ENCODE data around the gene IL10RB.
A peak's percentile ranks its signal among the peaks of the same experiment; 100 is the strongest.
"Not testable (repeated sequence)": the region's sequence is repeated elsewhere in the genome, so short reads cannot be mapped to it uniquely, and the experiment has no call there.

IL10RB gene

DNA sequence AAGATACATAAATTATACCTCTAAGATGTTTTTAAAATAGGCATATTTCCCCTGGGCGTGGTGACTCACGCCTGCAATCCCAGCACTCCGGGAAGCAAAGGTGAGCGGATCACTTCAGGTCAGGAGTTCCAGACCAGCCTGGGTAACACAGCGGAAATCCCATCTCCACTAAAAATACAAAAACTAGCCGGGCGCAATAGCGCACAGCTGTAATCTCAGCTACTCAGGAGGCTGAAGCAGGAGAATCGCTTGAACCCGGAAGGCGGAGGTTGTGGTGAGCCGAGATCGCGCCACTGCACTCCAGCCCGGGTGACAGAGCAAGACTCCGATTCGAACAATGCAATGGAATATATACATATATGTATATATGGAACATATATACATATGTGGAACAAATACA is 54.8 kb downstream of the IL10RB start:
- not testable (repeated sequence) for H3K4me3 Mint-ChIP-seq; ATAC-seq (replicated peaks); H3K36me3 Mint-ChIP-seq (ENCODE audit: insufficient read depth); H3K27ac Mint-ChIP-seq; H3K9me3 Mint-ChIP-seq; H3K4me1 Mint-ChIP-seq (ENCODE audit: low read depth in 2 of 2)
- peaks cover 13 to 18% of the 10 kb centered on the region in 2 donors for H3K27me3 Mint-ChIP-seq
- peak in 1 of 3 experiments; percentile 10 for DNase-seq

DNA sequence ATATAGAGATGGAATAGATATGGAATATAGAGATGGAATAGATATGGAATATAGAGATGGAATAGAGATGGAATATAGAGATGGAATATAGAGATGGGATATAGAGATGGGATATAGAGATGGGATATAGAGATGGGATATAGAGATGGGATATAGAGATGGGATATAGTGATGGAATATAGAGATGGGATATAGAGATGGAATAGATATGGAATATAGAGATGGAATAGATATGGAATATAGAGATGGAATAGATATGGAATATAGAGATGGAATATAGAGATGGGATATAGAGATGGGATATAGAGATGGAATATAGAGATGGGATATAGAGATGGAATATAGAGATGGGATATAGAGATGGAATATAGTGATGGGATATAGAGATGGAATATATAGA is 57.4 kb downstream of the IL10RB start:
- peaks cover 10 to 20% of the 10 kb centered on the region in 2 donors for H3K4me1 Mint-ChIP-seq (ENCODE audit: low read depth in 2 of 2)
- H3K9me3 Mint-ChIP-seq; ATAC-seq (replicated peaks); H3K36me3 Mint-ChIP-seq (ENCODE audit: insufficient read depth); DNase-seq; H3K27me3 Mint-ChIP-seq; H3K4me3 Mint-ChIP-seq; H3K27ac Mint-ChIP-seq: not testable (repeated sequence)

DNA sequence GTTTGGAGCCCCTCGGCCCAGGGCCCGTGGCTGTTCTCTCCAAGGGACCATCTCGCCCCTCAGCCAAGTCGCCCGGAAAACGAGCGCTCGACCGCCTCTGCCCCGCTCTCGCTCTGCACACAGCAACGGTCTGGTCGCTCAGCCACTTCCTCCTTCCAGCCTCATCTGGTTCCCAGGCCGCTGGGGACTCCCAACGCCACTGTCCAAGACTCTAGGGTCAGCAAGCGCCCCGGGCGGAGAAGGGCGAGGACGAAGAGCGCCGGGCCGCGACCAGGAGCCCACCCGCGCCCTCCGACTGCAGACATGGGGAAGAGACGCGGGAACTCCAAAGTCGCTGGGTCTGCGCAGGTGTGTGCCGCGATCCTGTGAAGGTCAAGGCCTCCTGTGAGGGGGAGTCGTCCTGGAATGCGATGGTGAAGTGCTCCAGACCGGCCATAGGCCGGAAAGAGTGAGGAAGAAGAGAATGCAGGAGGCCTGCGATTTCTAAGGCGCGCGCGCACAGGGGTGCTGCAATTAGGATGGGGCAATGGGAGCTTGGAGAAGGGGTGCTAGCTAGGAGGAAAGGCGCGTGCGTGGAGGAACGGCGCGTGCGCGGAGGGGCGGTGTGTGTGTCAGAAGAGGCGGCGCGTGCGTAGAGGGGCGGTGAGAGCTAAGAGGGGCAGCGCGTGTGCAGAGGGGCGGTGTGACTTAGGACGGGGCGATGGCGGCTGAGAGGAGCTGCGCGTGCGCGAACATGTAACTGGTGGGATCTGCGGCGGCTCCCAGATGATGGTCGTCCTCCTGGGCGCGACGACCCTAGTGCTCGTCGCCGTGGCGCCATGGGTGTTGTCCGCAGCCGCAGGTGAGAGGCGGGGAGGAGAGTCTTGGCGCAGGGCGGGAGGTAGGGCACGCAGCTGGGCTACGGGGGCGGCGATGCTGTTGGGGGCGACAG is 58.4 kb downstream of the IL10RB start, which contains the start of gene IFNAR1:
Gene IFNAR1, plus strand, starts transcription at position 680 of the 931 bp plus-strand sequence. Its CDS starts 86 bp downstream, at position 766.
- DNase-seq (peak; percentile 93 to 98 (median 97)), ATAC-seq (replicated peaks) (peak; percentile 87)
- no peak within 1 kb of the TSS for H3K27ac Mint-ChIP-seq
- H3K4me1 Mint-ChIP-seq (ENCODE audit: low read depth in 2 of 2) = peaks cover 10 to 20% of the 10 kb centered on the region in 2 donors
- no peaks in the 10 kb centered on the region for H3K9me3 Mint-ChIP-seq
- H3K4me3 Mint-ChIP-seq = no peak within 1 kb of the TSS
- no peaks in the 10 kb centered on the region for H3K36me3 Mint-ChIP-seq (ENCODE audit: insufficient read depth)
- peaks cover 0 to 6% of the 10 kb centered on the region in 2 donors for H3K27me3 Mint-ChIP-seq

DNA sequence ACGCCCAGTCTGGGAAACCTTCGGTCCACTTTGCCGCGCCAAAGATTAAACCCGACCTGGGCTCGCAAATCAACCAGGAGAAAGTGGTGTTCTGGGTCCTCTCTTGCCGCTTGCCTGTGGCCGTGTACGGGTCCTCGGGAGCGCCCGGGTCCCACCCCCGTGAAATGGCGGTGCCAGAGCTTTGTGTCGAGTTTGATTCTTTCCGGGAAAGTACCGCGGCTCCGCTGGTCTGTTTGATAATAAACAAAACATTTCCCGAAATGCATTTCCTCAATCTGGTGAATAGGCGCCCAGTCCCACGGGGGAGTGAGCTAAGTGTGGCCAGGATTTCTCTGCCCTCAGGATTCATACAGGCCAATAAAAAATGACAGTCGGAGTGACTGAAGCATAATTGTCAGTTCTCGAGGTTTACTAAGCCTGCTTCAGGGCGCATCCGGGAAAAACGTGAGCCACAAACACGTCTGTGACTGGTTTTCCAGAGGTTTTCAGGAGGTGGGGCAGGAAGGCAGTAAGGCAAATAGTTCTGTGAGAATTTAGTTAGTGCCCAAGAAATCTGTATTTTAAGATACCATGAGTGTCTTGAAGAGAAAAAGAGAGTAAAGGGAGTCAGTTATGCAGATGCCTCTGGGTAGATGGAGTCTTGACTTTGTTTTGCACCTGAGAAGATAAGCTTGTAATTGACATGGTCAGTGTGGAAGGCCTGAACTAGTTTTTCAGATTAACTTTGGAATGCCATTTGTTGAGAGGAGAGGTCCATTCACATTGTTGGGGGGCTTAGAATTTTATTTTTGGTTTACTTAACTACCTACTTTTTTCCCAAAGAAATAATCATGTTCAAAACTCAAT is 59.3 kb downstream of the IL10RB start:
- H3K27me3 Mint-ChIP-seq = no peaks in the 10 kb centered on the region
- H3K4me3 Mint-ChIP-seq = no peak overlapping the region
- H3K36me3 Mint-ChIP-seq (ENCODE audit: insufficient read depth) = no peaks in the 10 kb centered on the region
- H3K9me3 Mint-ChIP-seq = no peaks in the 10 kb centered on the region
- peak; percentile 62 to 70 (median 64) for DNase-seq
- peaks cover 14 to 25% of the 10 kb centered on the region in 2 donors for H3K4me1 Mint-ChIP-seq (ENCODE audit: low read depth in 2 of 2)
- H3K27ac Mint-ChIP-seq = no peak overlapping the region
- peak; percentile 56 for ATAC-seq (replicated peaks)

DNA sequence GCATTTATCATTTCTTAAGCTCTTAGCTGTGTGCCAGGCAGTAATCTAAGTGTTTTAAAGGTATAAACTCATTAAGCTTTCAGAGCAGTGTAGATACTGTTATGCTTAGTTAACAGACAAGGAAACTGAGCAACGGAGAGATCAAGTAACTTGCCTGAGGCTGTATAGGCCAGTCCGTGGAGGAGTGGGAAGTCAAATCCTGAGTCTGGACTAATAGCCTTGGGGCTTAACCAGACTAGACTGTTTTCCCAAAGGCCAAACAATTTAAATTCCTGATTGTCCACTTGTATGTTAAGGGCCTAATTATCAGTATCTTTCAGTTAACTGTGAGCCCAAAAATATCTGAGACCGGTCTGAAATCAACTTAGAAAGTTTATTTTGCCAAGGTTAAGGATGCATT is 61.2 kb downstream of the IL10RB start:
- ATAC-seq (replicated peaks) (no peak), DNase-seq (no peak)
- Mint-ChIP-seq H3K27me3 (no peaks in the 10 kb centered on the region), H3K27ac (peak overlapping the region in 1 of 2 donors; percentile 28), H3K4me1 (ENCODE audit: low read depth in 2 of 2) (peaks cover 29 to 41% of the 10 kb centered on the region in 2 donors), H3K9me3 (no peaks in the 10 kb centered on the region), H3K4me3 (no peak overlapping the region), H3K36me3 (ENCODE audit: insufficient read depth) (no peaks in the 10 kb centered on the region)

DNA sequence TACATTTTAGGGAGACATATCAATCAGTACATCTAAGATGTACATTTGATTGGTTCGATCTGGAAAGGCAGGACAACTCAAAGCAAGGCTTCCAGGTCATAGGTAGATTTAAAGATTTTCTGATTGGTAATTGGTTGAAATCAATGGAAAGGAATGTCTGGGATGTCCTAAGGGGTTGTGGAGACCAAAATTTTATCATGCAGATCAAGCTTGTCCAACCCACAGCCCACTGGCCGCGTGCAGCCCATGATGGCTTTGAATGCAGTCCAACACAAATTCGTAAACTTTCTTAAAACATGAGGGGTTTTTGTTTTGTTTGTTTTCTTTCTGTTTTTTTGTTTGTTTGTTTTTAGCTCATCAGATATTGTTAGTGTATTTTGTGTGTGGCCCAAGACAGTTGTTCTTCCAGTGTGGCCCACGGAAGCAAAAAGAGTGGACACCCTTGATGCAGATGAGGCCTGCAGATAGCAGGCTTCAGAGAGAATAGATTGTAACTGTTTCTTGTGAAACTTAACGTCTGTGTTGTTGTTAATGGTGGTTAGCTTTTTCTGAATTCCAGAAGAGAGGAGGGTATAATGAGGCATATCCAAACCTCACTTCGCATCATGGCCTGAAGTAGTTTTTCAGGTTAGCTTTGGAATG is 61.7 kb downstream of the IL10RB start:
- DNase-seq = no peak
- Mint-ChIP-seq H3K36me3 (ENCODE audit: insufficient read depth) (no peaks in the 10 kb centered on the region), H3K27ac (no peak overlapping the region), H3K4me3 (peak overlapping the region in 1 of 2 donors; percentile 38), H3K4me1 (ENCODE audit: low read depth in 2 of 2) (peaks cover 30 to 45% of the 10 kb centered on the region in 2 donors), H3K9me3 (no peaks in the 10 kb centered on the region), H3K27me3 (no peaks in the 10 kb centered on the region)
- ATAC-seq (replicated peaks) = no peak

DNA sequence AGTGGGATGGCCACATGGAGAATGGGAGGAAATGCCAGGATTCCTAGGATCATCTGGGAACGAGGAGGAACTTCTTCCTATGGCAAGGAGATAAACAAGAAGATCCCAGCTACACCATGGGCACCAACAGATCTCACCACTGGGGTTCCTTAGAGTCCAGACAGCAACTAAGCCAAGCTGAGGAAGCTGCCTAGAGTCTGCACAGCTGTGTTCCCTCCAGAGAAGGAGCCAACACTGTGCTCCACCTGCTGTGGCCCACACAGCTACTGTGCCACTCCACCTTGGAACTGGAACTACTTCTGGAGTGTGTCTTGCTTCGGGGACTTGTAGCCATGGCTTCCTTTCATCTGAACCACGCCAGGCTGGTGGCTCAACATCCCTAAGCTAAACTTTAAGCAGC is 64.6 kb downstream of the IL10RB start:
- no peak for ATAC-seq (replicated peaks)
- Mint-ChIP-seq H3K27me3 (no peaks in the 10 kb centered on the region), H3K4me1 (ENCODE audit: low read depth in 2 of 2) (peaks cover 30 to 48% of the 10 kb centered on the region in 2 donors), H3K9me3 (peaks cover 0 to 2% of the 10 kb centered on the region in 2 donors), H3K36me3 (ENCODE audit: insufficient read depth) (peaks cover 11% of the 10 kb centered on the region), H3K27ac (peak overlapping the region in 1 of 2 donors; percentile 15), H3K4me3 (no peak overlapping the region)
- no peak for DNase-seq

DNA sequence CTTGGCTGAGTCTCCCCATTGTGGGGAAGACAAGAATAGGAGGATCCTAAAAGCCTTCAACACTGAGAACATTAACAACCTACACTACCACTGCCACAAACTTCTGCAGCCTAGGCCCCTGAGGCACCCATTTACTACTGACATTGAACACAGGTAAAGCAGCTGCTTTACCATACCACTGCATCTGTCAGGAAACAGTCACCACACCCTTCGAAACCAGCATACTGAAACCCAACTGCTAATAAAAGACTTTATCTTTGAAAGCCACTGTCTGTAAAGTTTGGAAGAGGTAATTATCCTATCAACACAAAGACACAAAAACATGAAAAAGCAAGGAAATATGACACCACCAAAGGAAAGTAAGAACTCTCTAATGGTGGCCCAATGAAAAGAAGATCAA is 66.0 kb downstream of the IL10RB start:
- peak overlapping the region; percentile 22 to 65 for H3K27ac Mint-ChIP-seq
- no peak for DNase-seq
- H3K4me1 Mint-ChIP-seq (ENCODE audit: low read depth in 2 of 2) = peaks cover 30 to 39% of the 10 kb centered on the region in 2 donors
- peaks cover 0 to 2% of the 10 kb centered on the region in 2 donors for H3K9me3 Mint-ChIP-seq
- peaks cover 11% of the 10 kb centered on the region for H3K36me3 Mint-ChIP-seq (ENCODE audit: insufficient read depth)
- H3K27me3 Mint-ChIP-seq = no peaks in the 10 kb centered on the region
- no peak for ATAC-seq (replicated peaks)
- H3K4me3 Mint-ChIP-seq = peak overlapping the region in 1 of 2 donors; percentile 27

DNA sequence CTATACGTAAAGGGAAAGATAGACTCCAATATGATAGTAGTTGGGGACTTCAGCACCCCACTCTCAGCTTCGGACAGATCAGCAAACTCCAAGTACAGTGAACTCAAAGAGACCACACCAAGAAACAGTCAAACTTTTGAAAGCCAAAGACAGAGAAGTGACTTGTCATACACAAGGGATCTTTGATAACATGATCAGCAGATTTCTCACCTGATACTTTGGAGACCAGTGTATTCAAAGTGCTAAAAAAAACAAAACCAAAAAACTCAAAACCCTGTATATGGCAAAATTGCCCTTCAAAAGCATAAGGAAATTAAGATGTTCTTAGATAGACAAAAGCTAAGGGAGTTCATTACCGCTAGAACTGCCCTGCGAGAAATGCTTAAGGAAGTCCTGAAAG is 68.0 kb downstream of the IL10RB start:
- no peak overlapping the region for H3K27ac Mint-ChIP-seq
- DNase-seq = no peak
- peaks cover 19% of the 10 kb centered on the region for H3K36me3 Mint-ChIP-seq (ENCODE audit: insufficient read depth)
- H3K9me3 Mint-ChIP-seq = peaks cover 0 to 2% of the 10 kb centered on the region in 2 donors
- ATAC-seq (replicated peaks) = no peak
- no peak overlapping the region for H3K4me3 Mint-ChIP-seq
- H3K4me1 Mint-ChIP-seq (ENCODE audit: low read depth in 2 of 2) = peaks cover 20 to 28% of the 10 kb centered on the region in 2 donors
- no peaks in the 10 kb centered on the region for H3K27me3 Mint-ChIP-seq

DNA sequence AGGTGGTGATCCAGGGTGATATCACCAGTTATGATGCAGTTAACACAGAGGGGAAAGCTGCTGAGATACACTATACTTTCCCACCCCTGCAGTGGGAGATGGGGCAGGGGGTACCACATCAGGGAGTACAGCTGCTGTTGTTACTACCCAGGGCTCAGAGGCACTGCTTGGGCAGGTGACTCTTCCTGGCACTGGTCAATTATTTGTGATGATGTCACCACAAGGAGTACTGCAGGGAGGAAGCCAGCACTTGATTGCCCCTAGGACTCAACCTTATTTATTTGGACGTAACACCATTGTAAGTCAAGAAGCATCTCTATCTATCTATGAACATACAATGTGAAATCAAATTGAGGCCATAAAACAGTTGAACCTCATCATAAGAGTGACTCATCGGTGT is 68.7 kb downstream of the IL10RB start:
- DNase-seq (no peak), ATAC-seq (replicated peaks) (no peak)
- Mint-ChIP-seq H3K27me3 (no peaks in the 10 kb centered on the region), H3K4me3 (no peak overlapping the region), H3K4me1 (ENCODE audit: low read depth in 2 of 2) (peaks cover 20 to 29% of the 10 kb centered on the region in 2 donors), H3K9me3 (peaks cover 0 to 2% of the 10 kb centered on the region in 2 donors), H3K27ac (no peak overlapping the region), H3K36me3 (ENCODE audit: insufficient read depth) (peaks cover 19% of the 10 kb centered on the region)

DNA sequence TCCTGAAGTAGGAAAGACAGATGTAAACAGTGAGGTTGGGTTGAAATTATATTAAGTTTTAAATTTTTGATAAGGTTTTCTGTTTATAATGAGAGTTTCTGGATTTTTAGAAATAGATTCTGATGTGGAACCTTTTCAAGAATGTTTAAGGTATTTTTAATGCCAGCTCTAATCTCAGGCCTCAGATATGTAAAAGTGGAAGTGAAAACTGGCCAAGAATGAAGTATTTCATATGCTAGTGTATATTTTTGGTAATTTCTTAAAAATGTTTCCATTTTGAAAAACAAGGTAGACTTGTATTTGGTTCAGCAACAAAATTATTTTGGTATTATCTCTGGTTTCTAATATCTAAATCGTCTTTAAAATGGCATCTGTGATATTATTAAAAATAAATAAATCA is 73.0 kb downstream of the IL10RB start:
- Mint-ChIP-seq H3K27ac (no peak overlapping the region), H3K4me3 (no peak overlapping the region)
- ATAC-seq (replicated peaks) = no peak

DNA sequence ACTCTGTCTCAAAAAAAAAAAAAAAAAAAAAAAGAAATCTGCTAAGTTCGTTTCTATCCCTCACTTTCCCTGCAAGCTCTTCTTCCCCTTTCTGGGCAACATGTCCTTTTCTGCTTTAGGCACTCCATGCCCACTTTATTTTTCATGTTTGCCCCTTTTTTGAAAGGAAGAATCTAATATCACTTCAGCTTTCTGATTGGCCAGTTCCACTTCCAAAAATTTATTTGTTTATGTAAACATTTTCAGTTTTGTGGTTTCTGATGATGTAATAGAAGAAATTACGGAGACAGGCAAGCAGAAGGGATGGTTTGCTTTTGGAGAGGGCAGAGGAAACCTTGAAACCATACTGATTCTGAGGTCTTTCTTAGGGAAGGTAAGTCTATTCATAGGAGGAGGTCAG is 73.8 kb downstream of the IL10RB start:
- no peak for DNase-seq
- Mint-ChIP-seq H3K36me3 (ENCODE audit: insufficient read depth) (peaks cover 52% of the 10 kb centered on the region), H3K4me1 (ENCODE audit: low read depth in 2 of 2) (peaks cover 4 to 7% of the 10 kb centered on the region in 2 donors), H3K4me3 (no peak overlapping the region), H3K9me3 (no peaks in the 10 kb centered on the region), H3K27me3 (no peaks in the 10 kb centered on the region), H3K27ac (no peak overlapping the region)
- no peak for ATAC-seq (replicated peaks)

More for the DNA sequence above, 73.0 kb downstream of the IL10RB start:
- DNase-seq = no peak
- no peaks in the 10 kb centered on the region for H3K9me3 Mint-ChIP-seq
- H3K4me1 Mint-ChIP-seq (ENCODE audit: low read depth in 2 of 2) = peaks cover 4 to 7% of the 10 kb centered on the region in 2 donors
- H3K27me3 Mint-ChIP-seq = no peaks in the 10 kb centered on the region
- peaks cover 49% of the 10 kb centered on the region for H3K36me3 Mint-ChIP-seq (ENCODE audit: insufficient read depth)

DNA sequence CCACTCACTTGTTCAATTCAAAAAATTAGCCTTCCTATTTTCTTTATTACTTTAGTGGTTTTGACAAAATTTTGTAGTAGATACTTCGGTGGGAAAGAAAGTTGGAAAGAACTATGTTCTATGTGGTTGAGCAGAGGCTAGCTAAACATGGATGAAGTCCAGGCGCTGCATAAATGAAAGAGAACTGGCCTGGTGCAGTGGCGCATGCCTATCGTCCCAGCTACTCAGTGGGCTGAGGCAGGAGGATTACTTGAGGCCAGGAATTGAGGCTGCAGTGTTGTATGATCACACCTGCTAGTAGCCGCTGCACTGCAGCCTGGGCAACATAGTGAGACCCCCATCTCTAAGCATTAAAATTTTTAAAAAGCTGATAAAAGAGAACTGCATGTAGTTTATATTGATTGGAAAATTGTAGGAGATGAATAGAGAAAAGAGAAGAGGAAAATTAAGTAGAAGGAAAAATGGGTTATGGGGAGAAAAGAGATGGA is 79.6 kb downstream of the IL10RB start:
- no peak for DNase-seq
- peak overlapping the region; percentile 1 to 49 for H3K27ac Mint-ChIP-seq
- H3K36me3 Mint-ChIP-seq (ENCODE audit: insufficient read depth) = peaks cover 61% of the 10 kb centered on the region

More for the DNA sequence above, 79.6 kb downstream of the IL10RB start:
- no peak for ATAC-seq (replicated peaks)
- H3K4me1 Mint-ChIP-seq (ENCODE audit: low read depth in 2 of 2) = peaks cover 4 to 6% of the 10 kb centered on the region in 2 donors
- H3K9me3 Mint-ChIP-seq = no peaks in the 10 kb centered on the region
- no peak overlapping the region for H3K4me3 Mint-ChIP-seq
- no peaks in the 10 kb centered on the region for H3K27me3 Mint-ChIP-seq

Data from effector memory CD8-positive, alpha-beta T cell (primary cell).